Dendritic cell treated with granulocyte-macrophage colony-stimulating factor and Interleukin-4, amounts not matched to agents 40 ng/mL and 50 ng/mL, for 4 days (primary cell): Measurements from ENCODE around the gene TRIO.

Source experiments
- H3K27ac Mint-ChIP-seq: one replicate; pipeline ENCODE4 v1.8.0; 2022; ENCODE audit warnings: mild to moderate bottlenecking, mixed read lengths
- H3K27me3 Mint-ChIP-seq: one replicate; pipeline ENCODE4 v1.8.0; 2022; ENCODE audit warnings: mild to moderate bottlenecking, mixed read lengths
- H3K36me3 Mint-ChIP-seq: one replicate; pipeline ENCODE4 v1.8.0; 2022; ENCODE audit warnings: low read depth, mixed read lengths
- H3K4me1 Mint-ChIP-seq: one replicate; pipeline ENCODE4 v1.8.0; 2022; ENCODE audit warnings: low read depth, mixed read lengths
- H3K4me3 Mint-ChIP-seq: one replicate; pipeline ENCODE4 v1.8.0; 2022; ENCODE audit warnings: mild to moderate bottlenecking, moderate library complexity, mixed read lengths
- H3K9me3 Mint-ChIP-seq: one replicate; pipeline ENCODE4 v1.8.0; 2022; ENCODE audit warnings: mixed read lengths
- intact Hi-C: fragments of 100-400 bp; cut with micrococcal nuclease; formaldehyde crosslinking; loops from one replicate; pipeline ENCODE4 v1.15.0; 2022

The TRIO gene

GRCh38 chr5:14213253-14213652, 70.1 kb downstream of the TRIO start:
- Mint-ChIP-seq H3K36me3 (no peaks in the 10 kb centered on the region), H3K4me3 (no peak overlapping the region), H3K27me3 (no peaks in the 10 kb centered on the region), H3K9me3 (no peaks in the 10 kb centered on the region), H3K4me1 (peaks cover 50% of the 10 kb centered on the region), H3K27ac (no peak overlapping the region)
- intact Hi-C loops = no loop called here

- no peaks in the 10 kb centered on the region for H3K36me3 Mint-ChIP-seq
- no peaks in the 10 kb centered on the region for H3K27me3 Mint-ChIP-seq
- intact Hi-C loops = no loop called here
- no peak overlapping the region for H3K27ac Mint-ChIP-seq
- H3K4me3 Mint-ChIP-seq = no peak overlapping the region
- H3K4me1 Mint-ChIP-seq = peaks cover 55% of the 10 kb centered on the region
- no peaks in the 10 kb centered on the region for H3K9me3 Mint-ChIP-seq
Observed at GRCh38 chr5:14213813-14214585, 70.9 kb downstream of the TRIO start.

- Mint-ChIP-seq H3K9me3 (no peaks in the 10 kb centered on the region), H3K27ac (no peak overlapping the region), H3K27me3 (no peaks in the 10 kb centered on the region), H3K4me3 (no peak overlapping the region), H3K4me1 (peaks cover 51% of the 10 kb centered on the region), H3K36me3 (no peaks in the 10 kb centered on the region)
- intact Hi-C loops = no loop called here
Observed at GRCh38 chr5:14215901-14216300, 72.8 kb downstream of the TRIO start.

- Mint-ChIP-seq H3K9me3 (no peaks in the 10 kb centered on the region), H3K27ac (no peak overlapping the region), H3K27me3 (no peaks in the 10 kb centered on the region), H3K4me1 (peaks cover 49% of the 10 kb centered on the region), H3K36me3 (no peaks in the 10 kb centered on the region), H3K4me3 (no peak overlapping the region)
- intact Hi-C loops = no loop called here
Observed at GRCh38 chr5:14216372-14216771, 73.2 kb downstream of the TRIO start.

- Mint-ChIP-seq H3K36me3 (no peaks in the 10 kb centered on the region), H3K4me1 (peaks cover 49% of the 10 kb centered on the region), H3K4me3 (no peak overlapping the region), H3K9me3 (no peaks in the 10 kb centered on the region), H3K27me3 (no peaks in the 10 kb centered on the region), H3K27ac (no peak overlapping the region)
- intact Hi-C loops = no loop called here
Observed at GRCh38 chr5:14216902-14217301, 73.8 kb downstream of the TRIO start.

DNA sequence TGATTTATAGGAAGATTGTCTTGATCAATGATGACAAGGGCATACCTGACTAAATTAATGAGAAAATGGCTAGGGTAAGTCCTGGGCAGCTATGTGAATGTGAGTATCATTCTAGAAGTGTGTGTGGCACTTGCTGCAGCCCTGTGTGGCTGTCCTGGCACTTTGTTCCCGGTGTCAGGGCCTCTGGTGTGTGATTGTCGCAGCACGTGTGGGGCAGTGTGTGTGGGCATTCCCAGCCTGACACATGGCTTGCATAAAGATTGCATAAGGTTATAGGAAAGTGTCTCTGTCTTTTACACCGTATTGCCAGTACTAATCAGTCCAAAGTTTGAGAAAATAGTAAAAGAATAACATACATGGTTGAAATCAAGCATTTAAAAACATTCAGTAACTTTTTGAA, 74.4 kb downstream of the TRIO start:
- H3K4me1 Mint-ChIP-seq = peaks cover 43% of the 10 kb centered on the region
- intact Hi-C loops = no loop called here
- H3K36me3 Mint-ChIP-seq = no peaks in the 10 kb centered on the region
- no peak overlapping the region for H3K4me3 Mint-ChIP-seq
- no peaks in the 10 kb centered on the region for H3K27me3 Mint-ChIP-seq
- H3K9me3 Mint-ChIP-seq = no peaks in the 10 kb centered on the region
- no peak overlapping the region for H3K27ac Mint-ChIP-seq

- Mint-ChIP-seq H3K4me1 (peaks cover 43% of the 10 kb centered on the region), H3K27ac (no peak overlapping the region), H3K9me3 (no peaks in the 10 kb centered on the region), H3K27me3 (no peaks in the 10 kb centered on the region), H3K36me3 (no peaks in the 10 kb centered on the region), H3K4me3 (no peak overlapping the region)
- intact Hi-C loops = no loop called here
Observed at GRCh38 chr5:14218011-14218410, 74.9 kb downstream of the TRIO start.

DNA sequence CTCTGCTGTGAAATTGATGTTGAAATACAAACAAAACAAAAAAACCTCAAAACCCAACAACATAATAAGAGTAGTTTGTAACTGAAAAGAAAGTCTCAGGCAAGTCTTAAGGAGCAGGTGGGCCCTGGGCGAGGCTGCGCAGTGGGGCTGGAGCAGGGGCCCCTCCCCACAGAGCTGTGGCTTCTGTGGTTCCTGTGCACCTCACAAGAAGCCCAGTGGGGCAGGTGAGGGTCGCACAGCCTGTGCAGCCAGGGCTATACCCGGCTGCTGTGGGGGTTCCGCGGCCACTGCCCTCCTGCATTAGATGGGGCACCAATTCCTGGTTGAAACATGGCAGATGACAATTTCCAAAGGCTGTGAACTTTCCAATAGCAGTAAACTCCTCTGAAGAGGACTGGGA, 75.3 kb downstream of the TRIO start:
- intact Hi-C loops = no loop called here
- peaks cover 48% of the 10 kb centered on the region for H3K4me1 Mint-ChIP-seq
- H3K36me3 Mint-ChIP-seq = no peaks in the 10 kb centered on the region
- H3K27ac Mint-ChIP-seq = peak overlapping the region; percentile 7
- H3K9me3 Mint-ChIP-seq = no peaks in the 10 kb centered on the region
- no peaks in the 10 kb centered on the region for H3K27me3 Mint-ChIP-seq
- no peak overlapping the region for H3K4me3 Mint-ChIP-seq

GRCh38 chr5:14218897-14219573, 75.9 kb downstream of the TRIO start:
- no peaks in the 10 kb centered on the region for H3K9me3 Mint-ChIP-seq
- H3K4me3 Mint-ChIP-seq = no peak overlapping the region
- H3K36me3 Mint-ChIP-seq = no peaks in the 10 kb centered on the region
- intact Hi-C loops = no loop called here
- peaks cover 50% of the 10 kb centered on the region for H3K4me1 Mint-ChIP-seq
- peak overlapping the region; percentile 7 for H3K27ac Mint-ChIP-seq
- no peaks in the 10 kb centered on the region for H3K27me3 Mint-ChIP-seq

GRCh38 chr5:14219800-14220512, 76.8 kb downstream of the TRIO start:
- Mint-ChIP-seq H3K36me3 (no peaks in the 10 kb centered on the region), H3K27me3 (no peaks in the 10 kb centered on the region), H3K9me3 (no peaks in the 10 kb centered on the region), H3K27ac (no peak overlapping the region), H3K4me1 (peaks cover 52% of the 10 kb centered on the region), H3K4me3 (no peak overlapping the region)
- intact Hi-C loops = no loop called here

GRCh38 chr5:14220642-14221041, 77.5 kb downstream of the TRIO start:
- no peak overlapping the region for H3K4me3 Mint-ChIP-seq
- no peaks in the 10 kb centered on the region for H3K27me3 Mint-ChIP-seq
- intact Hi-C loops = no loop called here
- no peaks in the 10 kb centered on the region for H3K9me3 Mint-ChIP-seq
- H3K36me3 Mint-ChIP-seq = no peaks in the 10 kb centered on the region
- H3K27ac Mint-ChIP-seq = no peak overlapping the region
- H3K4me1 Mint-ChIP-seq = peaks cover 59% of the 10 kb centered on the region

- Mint-ChIP-seq H3K4me3 (no peak overlapping the region), H3K4me1 (peaks cover 63% of the 10 kb centered on the region), H3K36me3 (no peaks in the 10 kb centered on the region), H3K27ac (no peak overlapping the region), H3K27me3 (no peaks in the 10 kb centered on the region), H3K9me3 (no peaks in the 10 kb centered on the region)
- intact Hi-C loops = no loop called here
Observed at GRCh38 chr5:14221732-14222131, 78.6 kb downstream of the TRIO start.

GRCh38 chr5:14222206-14222605, 79.1 kb downstream of the TRIO start:
- no peaks in the 10 kb centered on the region for H3K27me3 Mint-ChIP-seq
- H3K36me3 Mint-ChIP-seq = no peaks in the 10 kb centered on the region
- H3K27ac Mint-ChIP-seq = no peak overlapping the region
- intact Hi-C loops = no loop called here
- H3K9me3 Mint-ChIP-seq = no peaks in the 10 kb centered on the region
- peaks cover 63% of the 10 kb centered on the region for H3K4me1 Mint-ChIP-seq
- H3K4me3 Mint-ChIP-seq = no peak overlapping the region

GRCh38 chr5:14223372-14223771, 80.2 kb downstream of the TRIO start:
- H3K4me1 Mint-ChIP-seq = peaks cover 55% of the 10 kb centered on the region
- H3K4me3 Mint-ChIP-seq = no peak overlapping the region
- no peaks in the 10 kb centered on the region for H3K36me3 Mint-ChIP-seq
- intact Hi-C loops = no loop called here
- no peak overlapping the region for H3K27ac Mint-ChIP-seq
- no peaks in the 10 kb centered on the region for H3K27me3 Mint-ChIP-seq
- no peaks in the 10 kb centered on the region for H3K9me3 Mint-ChIP-seq
